GM19099 (cell line): ENCODE data around the gene PPP6R2.
A peak's percentile ranks its signal among the peaks of the same experiment; 100 is the strongest.

ENCODE experiments used
- POLR2A ChIP-seq: IDR thresholded peaks from 3 replicates; pipeline ENCODE4 v1.6.1; 2011; ENCODE audit warnings: low read depth; ENCODE audit not compliant: insufficient read length; ENCODE audit errors: extremely low read depth

PPP6R2 gene

DNA sequence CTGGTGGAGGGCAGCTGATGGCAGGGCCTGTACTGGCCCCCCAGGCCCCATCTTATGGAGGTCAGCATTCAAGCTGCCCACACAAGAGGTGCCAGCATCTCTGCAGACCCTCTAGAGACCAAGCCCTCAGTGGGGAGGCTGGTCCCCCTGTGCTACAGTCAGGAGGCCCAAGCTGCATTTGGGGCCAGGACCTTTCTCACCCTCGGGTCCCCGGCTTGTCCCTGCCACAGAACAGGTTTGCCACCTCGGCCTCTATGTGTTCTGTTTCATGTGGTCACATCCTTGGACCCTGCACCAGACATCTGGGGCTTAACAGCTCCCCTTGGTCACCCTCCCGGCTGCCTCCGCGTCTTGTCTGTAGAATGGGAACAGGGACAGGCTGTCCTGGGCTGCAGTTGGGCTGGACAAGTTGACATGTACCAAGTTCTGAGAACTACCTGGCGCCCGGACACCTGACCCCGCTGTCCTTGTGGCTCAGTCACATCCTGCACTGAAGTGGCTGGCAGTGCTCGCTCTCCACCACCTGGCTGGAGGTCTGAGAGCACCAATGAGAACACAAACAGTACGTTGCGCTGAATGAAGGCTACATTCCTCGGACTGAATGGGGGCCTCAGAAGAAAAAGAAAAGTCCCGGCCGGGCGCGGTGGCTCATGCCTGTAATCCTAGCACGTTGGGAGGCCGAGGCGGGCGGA lies 33.0 kb upstream of the PPP6R2 start:
- TF ChIP-seq POLR2A: no peak

DNA sequence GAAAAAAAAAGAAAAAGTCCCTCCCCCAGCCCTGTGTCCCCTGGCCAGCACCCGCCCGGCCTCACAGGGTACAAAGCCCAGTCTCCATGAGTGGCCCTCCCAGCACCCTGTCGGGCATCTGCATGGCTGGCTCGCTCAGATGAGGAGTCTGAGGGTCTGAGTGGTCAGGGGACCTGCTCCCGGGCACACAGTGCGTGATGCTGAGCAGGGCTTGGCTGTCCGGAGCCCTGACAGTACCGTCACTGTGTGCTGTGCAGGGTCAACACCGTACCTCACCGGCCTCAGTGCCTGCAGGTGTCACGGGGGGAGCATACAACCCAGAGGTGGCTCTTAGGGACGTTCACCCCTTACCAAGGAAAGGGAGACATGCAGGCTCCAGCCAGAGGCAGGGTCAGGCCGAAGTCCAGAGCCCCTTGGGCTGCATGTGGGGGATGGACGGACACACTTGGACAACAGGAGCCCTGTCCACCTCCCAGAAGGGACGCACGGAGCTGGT lies 32.1 kb upstream of the PPP6R2 start:
- TF ChIP-seq POLR2A: no peak

DNA sequence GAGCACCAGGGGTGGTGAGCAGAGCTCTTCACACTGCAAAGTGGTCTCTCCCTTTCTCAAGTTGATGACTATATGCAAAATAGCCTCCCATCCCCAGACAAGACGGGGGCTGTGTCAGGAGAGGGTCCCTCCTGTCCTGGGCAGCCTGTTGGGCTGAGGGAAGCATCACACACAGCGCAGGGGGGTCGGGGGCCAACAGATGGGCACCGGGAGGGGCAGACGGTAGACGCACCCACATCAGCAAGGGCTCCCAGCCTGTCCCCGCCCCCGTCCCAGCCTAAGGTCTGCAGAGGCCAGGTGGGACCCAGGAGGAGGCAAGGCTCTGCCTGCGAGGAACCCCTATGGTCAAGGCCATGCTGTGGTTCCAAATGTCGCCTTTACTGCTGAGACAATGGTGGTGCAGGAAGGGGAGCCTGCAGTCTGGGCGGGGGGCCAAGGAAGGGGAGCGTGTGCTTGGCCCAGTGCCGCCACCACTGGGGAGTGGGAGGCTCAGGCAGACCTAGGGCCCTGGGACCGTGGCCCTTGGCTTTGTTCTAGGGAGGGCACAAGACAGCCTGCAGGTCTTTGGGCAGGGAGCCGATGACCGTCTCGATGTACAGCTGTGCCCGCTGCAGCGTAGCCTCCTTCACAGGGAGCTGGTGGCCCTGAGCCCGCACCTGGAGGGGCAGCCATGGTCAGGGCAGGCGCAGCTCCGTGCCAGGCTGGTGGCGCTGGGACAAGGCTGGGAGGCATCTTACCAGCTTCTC lies 31.3 kb upstream of the PPP6R2 start:
- TF ChIP-seq POLR2A: no peak

DNA sequence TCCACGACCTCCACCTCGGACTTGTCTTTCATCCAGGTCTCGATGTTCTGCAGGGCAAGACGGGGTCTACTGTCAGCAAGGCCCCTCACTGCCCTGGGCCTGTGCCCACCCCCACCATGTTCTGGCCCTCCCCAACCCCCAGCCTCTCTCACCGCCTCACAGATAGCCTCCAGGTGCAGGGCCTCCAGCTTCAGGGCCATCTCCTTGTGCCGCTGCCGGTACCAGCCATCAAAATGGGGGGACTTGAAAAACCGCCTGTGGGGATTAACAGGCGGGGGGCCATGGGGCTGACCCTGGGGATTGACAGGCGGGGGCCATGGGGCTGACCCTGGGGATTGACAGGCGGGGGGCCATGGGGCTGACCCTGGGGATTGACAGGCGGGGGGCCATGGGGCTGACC lies 30.8 kb upstream of the PPP6R2 start:
- TF ChIP-seq POLR2A: no peak

DNA sequence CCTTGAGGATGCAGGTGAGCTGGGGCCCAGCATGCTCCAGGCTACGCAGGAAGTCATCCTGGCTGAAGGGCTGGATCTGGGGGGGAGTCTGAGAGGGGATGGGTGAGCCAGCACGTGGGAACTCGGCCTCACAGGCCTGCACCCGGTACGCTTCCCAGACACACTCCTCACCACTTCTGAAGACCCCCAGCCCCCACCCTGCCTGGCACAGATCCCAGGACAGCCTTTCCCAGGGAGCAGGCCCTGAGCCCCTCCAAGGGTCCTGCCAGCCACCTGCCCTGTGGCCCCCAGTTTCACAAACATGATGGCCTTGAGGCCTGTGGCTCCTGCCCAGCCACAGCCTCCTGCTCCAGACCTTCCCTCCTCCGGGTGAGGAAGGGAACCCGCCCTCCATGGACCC lies 30.1 kb upstream of the PPP6R2 start:
- no peak for TF ChIP-seq POLR2A

DNA sequence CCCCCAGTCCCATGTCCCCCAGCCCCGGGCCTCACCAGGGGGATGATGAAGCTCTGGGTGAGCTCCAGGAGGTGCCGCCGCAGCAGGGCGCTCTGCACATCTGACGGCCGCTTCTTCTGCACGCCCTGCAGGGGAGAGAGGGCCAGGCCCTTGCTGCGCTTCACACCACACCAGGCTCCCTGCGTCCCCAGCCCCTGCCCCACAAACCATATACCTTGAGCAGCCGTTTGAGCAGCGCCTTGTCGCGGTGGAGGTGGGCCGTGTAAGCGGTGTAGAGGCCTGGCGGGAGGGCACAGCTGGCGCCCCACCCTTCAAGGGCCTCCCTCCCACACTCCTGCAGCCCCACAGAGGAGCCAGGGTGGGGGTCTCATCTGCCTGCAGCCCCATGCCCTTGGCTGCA lies 29.5 kb upstream of the PPP6R2 start:
- TF ChIP-seq POLR2A: no peak

DNA sequence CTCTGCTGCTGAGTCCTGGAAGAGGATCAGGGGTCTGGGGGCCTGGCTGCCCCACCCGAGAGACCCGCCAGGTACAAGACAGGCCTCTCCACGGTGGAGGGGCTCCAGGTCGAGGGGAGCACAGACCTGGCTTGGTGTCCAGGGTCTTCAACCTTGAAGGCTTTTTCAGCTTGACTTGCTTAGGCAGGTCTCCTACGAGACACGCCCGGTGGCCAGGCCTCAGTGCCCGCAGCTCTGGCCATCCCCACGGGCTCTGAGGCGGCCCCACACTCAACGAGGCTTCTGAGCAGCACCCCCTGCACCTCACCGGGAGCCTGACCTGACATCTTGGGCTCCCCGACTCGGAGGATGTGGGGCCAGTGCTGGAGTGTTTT lies 29.1 kb upstream of the PPP6R2 start:
- no peak for TF ChIP-seq POLR2A

DNA sequence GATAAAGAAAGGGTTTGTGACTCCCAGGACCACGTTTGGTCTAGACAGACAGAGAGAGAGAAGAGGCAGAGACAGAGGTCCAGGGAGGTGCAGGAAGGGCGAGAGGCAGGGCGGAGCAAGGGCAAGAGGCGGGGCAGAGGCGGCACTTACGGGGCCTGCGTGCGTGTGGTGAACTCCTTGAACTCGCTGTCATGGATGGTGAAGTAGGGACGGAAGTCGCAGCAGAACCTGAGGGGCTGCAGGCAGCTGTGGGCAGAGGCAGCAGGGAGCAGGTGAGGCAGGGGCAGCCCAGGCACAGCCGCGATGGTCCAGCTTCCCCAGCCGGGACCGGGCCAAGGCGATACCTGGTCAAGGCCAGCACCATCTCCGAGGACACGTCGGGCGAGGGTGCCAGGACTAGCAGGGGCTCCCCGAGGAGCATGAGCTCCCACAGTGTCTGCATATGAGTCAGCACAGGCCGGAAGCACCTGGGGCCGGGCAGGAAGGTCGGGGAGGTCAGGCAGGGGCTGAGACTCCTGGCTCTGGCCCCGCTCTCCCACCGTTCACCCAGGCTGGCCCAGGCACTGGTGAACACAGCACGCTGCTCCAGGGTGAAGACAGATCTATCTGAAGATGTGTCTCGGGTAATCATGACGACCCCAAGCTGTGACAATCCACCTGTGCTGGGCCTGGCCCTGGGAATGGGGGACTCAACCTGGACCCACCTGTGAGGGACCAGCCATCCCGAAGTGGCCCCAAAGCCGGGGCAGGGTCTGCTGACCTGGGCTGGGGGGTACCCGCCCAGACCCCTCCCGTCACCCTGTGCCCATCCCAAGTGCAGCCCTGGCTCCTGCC lies 28.5 kb upstream of the PPP6R2 start:
- TF ChIP-seq POLR2A: peak; percentile 72

DNA sequence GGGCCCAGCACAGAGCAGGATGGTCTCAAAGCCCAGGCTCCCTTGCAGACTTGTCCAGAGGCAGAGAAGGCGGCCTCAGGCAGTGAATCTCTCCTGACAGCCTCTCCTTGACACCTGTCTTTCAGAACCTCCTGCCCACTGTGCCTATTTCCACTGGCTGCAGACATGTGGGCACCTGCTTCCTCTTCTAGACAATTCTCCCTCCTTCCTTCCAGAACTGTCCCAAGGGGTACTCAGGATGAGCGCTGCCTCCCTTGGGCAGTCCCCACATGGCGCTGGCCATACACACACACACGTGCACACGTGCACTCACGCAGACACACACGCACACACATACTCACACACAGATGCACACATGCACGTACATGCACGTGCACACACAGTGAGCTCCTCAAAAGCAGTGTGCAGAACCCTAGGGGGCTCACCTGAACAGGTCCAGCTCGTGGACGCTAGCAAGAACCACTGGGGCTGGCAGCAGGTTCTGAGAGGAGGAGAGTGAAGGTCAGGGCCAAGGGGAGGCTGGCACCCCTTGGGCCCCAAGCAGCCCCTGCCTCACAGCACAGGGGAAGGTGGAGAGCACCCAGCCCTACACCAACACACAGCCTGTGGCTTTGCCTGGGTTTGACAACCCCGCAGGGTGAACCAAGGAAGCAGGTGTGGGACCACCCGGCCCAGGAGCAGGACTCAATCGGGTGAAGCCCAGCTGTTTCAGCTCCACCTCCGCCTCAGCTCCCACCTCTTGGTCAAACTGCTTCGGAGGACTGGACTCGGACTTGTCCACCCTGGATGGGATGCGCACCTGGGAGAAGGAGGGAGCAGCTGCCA lies 27.6 kb upstream of the PPP6R2 start:
- TF ChIP-seq POLR2A: no peak

DNA sequence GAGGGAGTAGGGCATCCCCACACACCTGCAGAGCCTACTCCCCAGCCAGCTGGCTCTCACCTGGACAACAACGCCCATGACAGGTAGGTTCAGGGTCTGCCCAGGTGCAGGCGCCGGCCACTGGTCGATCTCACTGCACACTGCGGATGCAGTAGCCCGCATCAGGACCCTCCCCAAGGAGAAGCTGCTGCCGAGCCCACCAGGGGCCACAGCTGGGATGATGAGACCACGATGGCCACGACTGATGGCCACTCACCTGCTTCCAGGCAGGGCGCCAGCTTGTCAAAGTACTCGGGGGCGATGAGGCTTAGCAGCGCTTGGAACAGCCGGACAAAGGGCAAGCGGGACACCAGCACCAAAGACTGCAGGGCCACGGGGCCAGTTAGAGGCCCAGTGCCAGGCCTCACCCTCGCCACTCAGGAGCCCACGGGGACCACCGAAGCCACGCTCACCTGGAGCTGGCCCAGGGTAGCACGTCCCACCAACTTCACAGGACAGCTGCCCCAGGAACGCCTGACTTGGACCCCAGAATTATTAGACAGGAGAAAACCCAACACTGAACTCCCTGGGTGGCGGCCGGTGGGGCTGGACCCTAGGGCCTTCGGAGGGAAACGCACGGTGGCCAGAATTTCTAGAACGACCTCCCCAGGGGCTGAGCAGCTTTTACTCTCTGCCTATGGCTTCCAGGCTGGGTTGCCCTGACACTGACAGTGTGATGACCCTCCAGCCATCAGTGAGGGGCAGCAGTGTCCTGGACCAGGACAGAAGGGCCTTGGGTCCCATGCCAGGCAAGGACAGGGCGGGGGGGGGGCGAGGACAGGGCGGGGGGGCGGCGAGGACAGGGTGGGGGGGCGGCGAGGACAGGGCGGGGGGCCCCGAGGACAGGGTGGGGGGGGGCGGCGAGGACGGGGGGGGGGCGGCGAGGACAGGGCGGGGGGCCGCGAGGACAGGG lies 26.7 kb upstream of the PPP6R2 start:
- no peak for TF ChIP-seq POLR2A

DNA sequence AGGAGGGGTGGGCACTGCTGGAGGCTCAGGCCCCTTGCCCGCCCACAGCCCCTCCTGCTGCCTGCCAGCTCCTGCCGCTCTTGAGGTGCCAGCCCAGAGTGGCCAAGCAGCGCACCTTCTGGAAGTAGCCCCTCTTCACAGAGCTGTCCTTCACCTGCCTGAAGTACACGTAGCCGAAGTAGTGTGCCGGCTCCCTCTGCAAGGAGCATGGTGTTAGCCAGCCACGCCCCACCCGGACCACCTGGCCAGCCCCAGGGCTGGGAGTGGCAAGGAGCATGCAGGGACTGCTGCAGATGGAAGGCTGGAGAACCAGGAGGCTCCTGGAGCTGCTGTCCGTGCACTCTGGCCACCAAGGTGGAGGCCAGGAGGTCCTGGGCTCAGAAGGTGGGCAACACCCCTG lies 25.9 kb upstream of the PPP6R2 start:
- no peak for TF ChIP-seq POLR2A

DNA sequence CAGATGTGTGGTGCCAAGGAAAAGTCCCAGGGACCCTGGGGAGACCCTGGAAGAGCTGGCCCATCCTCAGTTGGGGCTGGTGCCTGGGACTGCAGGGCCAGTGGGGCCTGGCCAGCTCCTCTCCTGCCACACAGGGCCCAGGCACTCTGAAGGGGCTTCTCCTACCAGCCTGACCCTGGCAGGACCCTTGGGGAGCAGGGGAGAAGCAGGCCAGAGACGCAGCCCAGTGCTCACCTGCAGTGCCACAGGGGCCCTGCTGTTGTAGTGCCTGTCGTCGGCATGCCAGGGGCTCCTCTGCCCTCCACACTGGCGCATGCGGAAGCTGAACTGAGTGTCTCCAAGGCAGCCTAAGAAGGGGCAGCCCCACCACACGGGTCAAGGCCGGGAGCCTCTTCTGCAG lies 25.5 kb upstream of the PPP6R2 start:
- TF ChIP-seq POLR2A: no peak

DNA sequence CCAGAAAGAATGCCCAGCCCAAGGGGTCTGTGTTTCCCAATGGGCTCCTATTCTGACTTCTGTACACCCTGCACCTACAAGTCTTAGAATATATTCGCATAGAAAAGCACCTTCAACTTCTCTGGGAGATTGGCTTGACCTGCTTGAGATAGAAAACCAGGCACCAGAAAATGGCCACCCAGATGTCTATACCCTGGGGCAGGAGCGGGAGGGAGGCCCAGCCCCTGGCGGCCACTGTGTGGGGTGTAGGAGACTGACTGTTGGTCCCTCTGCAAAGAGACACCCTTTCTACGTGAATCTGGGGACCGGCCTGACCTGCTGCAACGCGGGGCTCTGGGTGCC lies 24.8 kb upstream of the PPP6R2 start:
- no peak for TF ChIP-seq POLR2A

DNA sequence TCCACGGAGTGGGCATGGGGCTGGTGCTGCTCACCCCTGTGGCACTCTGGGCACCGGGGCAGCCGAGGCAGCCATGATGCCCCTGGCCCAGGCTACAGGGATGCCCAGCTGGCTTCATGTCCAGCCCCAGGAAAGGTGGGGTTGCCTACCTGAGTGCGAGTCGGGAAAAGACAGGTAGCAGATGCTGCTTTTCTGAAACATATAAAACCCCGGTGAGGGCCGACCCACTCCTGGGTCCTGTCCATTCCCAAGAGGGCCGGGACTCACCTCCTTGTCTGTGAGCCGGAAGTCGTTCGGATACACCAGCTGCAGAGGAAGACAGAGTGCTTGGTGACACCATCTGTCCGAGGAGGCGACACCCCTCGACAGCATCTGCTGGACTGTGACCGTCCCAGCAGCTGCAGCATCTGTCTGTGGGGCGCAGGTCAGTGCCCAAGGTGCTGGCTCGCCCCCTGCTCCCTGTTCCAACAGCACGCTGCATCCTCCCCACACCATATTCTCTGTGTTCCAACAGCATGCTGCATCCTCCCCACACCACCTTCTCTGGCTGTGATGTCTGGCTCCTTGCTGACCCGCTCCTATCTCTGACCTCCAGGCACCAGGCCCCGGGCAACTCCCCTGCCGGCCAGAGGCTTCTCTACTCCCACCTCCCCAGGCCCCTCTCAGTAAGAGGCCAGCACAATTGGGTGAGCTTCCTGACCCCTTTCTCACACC lies 24.3 kb upstream of the PPP6R2 start:
- no peak for TF ChIP-seq POLR2A

DNA sequence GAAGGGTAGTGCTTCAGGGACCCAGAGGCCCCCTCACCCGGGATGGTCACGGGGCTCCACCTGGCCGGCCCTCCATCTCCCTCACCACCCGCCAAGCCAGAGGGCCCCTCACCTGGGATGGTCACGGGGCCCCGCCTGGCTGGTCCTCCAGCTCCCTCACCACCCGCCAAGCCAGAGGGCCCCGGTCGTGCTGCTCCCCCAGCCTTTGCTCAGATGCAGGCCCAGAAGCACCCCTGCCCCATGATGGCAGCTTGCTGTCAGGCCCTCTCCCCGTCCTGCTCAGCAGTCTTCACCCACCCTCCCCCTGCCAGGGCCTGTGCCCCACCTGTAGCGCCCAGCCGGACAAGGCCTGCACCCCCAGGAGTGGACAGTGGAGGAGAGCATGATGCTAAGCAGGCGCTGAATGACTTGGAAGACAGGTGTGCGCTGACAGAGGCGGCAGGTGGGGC lies 23.6 kb upstream of the PPP6R2 start:
- no peak for TF ChIP-seq POLR2A
